Dendritic cell treated with granulocyte-macrophage colony-stimulating factor and Interleukin-4, amounts not matched to agents 40 ng/mL and 50 ng/mL, for 4 days (primary cell): Measurements from ENCODE around the gene FUT3.
"Not testable (repeated sequence)": the region's sequence is repeated elsewhere in the genome, so short reads cannot be mapped to it uniquely, and the experiment has no call there.

ENCODE experiments used
- H3K27ac Mint-ChIP-seq: one replicate; pipeline ENCODE4 v1.8.0; 2022; ENCODE audit warnings: mild to moderate bottlenecking, mixed read lengths
- H3K27me3 Mint-ChIP-seq: one replicate; pipeline ENCODE4 v1.8.0; 2022; ENCODE audit warnings: mild to moderate bottlenecking, mixed read lengths
- H3K36me3 Mint-ChIP-seq: one replicate; pipeline ENCODE4 v1.8.0; 2022; ENCODE audit warnings: low read depth, mixed read lengths
- H3K4me1 Mint-ChIP-seq: one replicate; pipeline ENCODE4 v1.8.0; 2022; ENCODE audit warnings: low read depth, mixed read lengths
- H3K4me3 Mint-ChIP-seq: one replicate; pipeline ENCODE4 v1.8.0; 2022; ENCODE audit warnings: mild to moderate bottlenecking, moderate library complexity, mixed read lengths
- H3K9me3 Mint-ChIP-seq: one replicate; pipeline ENCODE4 v1.8.0; 2022; ENCODE audit warnings: mixed read lengths
- intact Hi-C: fragments of 100-400 bp; cut with micrococcal nuclease; formaldehyde crosslinking; loops from one replicate; pipeline ENCODE4 v1.15.0; 2022

Gene FUT3

GRCh38 chr19:5891572-5891937, 40.3 kb upstream of the FUT3 start:
- no peaks in the 10 kb centered on the region for H3K9me3 Mint-ChIP-seq
- peaks cover 25% of the 10 kb centered on the region for H3K36me3 Mint-ChIP-seq
- H3K27me3 Mint-ChIP-seq: peaks cover 40% of the 10 kb centered on the region
- H3K4me3 Mint-ChIP-seq: no peak overlapping the region
- H3K27ac Mint-ChIP-seq: no peak overlapping the region
- peaks cover 5% of the 10 kb centered on the region for H3K4me1 Mint-ChIP-seq
- intact Hi-C loops: no loop called here

GRCh38 chr19:5890099-5890498, 38.9 kb upstream of the FUT3 start:
- intact Hi-C loops: no loop called here
- H3K27me3 Mint-ChIP-seq: peaks cover 43% of the 10 kb centered on the region
- H3K4me1 Mint-ChIP-seq: peaks cover 5% of the 10 kb centered on the region
- no peak overlapping the region for H3K27ac Mint-ChIP-seq
- H3K9me3 Mint-ChIP-seq: no peaks in the 10 kb centered on the region
- peaks cover 11% of the 10 kb centered on the region for H3K36me3 Mint-ChIP-seq
- H3K4me3 Mint-ChIP-seq: no peak overlapping the region

GRCh38 chr19:5889288-5889971, 38.2 kb upstream of the FUT3 start:
- peaks cover 43% of the 10 kb centered on the region for H3K27me3 Mint-ChIP-seq
- peaks cover 4% of the 10 kb centered on the region for H3K36me3 Mint-ChIP-seq
- no peaks in the 10 kb centered on the region for H3K9me3 Mint-ChIP-seq
- intact Hi-C loops: no loop called here
- H3K27ac Mint-ChIP-seq: no peak overlapping the region
- H3K4me3 Mint-ChIP-seq: no peak overlapping the region
- H3K4me1 Mint-ChIP-seq: peaks cover 6% of the 10 kb centered on the region

DNA sequence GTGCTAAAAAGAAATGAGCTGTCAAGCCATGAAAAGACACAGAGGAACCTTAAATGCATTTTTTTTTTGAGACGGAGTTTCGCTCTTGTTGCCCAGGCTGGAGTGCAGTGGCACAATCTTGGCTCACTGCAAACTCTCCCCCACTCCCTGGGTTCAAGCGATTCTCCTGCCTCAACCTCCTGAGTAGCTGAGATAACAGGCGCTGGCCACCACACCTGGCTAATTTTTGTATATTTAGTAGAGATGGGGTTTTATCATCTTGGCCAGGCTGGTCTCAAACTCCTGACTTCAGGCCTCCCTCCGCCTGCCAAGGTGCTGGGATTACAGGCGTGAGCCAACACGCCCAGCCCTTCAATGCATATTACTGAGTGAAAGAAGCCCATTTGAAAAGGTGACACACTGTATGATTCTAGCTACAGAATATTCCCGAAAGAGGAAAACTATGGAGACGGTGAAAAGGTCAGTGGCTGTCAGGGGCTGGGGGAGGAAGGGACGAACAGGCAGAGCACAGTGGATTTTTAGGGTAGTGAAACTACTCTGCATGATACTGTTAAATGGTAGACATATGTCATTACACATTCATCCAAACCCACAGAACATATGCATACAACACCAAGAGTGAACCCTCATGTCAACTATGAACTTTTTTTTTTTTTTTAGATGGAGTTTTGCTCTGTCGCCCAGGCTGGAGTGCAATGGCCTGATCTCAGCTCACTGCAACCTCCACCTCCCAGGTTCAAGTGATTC, 33.0 kb upstream of the FUT3 start:
- H3K4me1 Mint-ChIP-seq, H3K4me3 Mint-ChIP-seq, H3K36me3 Mint-ChIP-seq, H3K27ac Mint-ChIP-seq, H3K9me3 Mint-ChIP-seq, intact Hi-C loops: not testable (repeated sequence)
- H3K27me3 Mint-ChIP-seq: peaks cover 42% of the 10 kb centered on the region

GRCh38 chr19:5883157-5883873, 32.1 kb upstream of the FUT3 start:
- H3K4me3 Mint-ChIP-seq, H3K36me3 Mint-ChIP-seq, H3K9me3 Mint-ChIP-seq, H3K27ac Mint-ChIP-seq, H3K4me1 Mint-ChIP-seq, intact Hi-C loops: not testable (repeated sequence)
- H3K27me3 Mint-ChIP-seq: peaks cover 43% of the 10 kb centered on the region

GRCh38 chr19:5882421-5882968, 31.2 kb upstream of the FUT3 start:
- H3K9me3 Mint-ChIP-seq: no peaks in the 10 kb centered on the region
- peak overlapping the region; percentile 5 for H3K27ac Mint-ChIP-seq
- H3K36me3 Mint-ChIP-seq: no peaks in the 10 kb centered on the region
- H3K4me1 Mint-ChIP-seq: peaks cover 6% of the 10 kb centered on the region
- H3K27me3 Mint-ChIP-seq: peaks cover 42% of the 10 kb centered on the region
- intact Hi-C loops: no loop called here
- H3K4me3 Mint-ChIP-seq: no peak overlapping the region

- intact Hi-C loops: no loop called here
- Mint-ChIP-seq H3K27me3 (peaks cover 44% of the 10 kb centered on the region), H3K9me3 (no peaks in the 10 kb centered on the region), H3K36me3 (no peaks in the 10 kb centered on the region), H3K4me3 (no peak overlapping the region), H3K4me1 (peaks cover 6% of the 10 kb centered on the region), H3K27ac (no peak overlapping the region)
Observed at GRCh38 chr19:5881543-5882299, 30.5 kb upstream of the FUT3 start.

GRCh38 chr19:5880604-5881078, 29.4 kb upstream of the FUT3 start:
- intact Hi-C loops: no loop called here
- no peak overlapping the region for H3K27ac Mint-ChIP-seq
- peaks cover 6% of the 10 kb centered on the region for H3K4me1 Mint-ChIP-seq
- H3K27me3 Mint-ChIP-seq: peaks cover 46% of the 10 kb centered on the region
- H3K36me3 Mint-ChIP-seq: no peaks in the 10 kb centered on the region
- H3K9me3 Mint-ChIP-seq: no peaks in the 10 kb centered on the region
- no peak overlapping the region for H3K4me3 Mint-ChIP-seq

DNA sequence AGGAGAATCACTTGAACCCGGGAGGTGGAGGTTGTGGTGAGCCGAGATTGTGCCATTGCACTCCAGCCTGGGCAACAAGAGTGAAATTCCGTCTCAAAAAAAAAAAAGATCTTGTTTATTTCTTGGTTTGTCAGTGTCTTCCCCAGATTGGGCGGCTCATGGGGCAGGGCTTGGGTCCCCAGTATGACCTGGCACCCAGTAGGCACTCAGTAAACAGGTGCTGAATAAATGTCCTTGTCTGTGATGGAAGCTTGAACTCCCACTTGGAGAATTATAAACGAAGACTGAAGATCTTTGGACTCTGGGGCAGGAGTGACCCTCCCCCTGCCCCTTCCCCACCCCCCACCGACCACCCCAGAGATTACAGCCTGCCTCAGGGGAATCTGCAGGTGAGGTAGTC, 28.9 kb upstream of the FUT3 start:
- no peak overlapping the region for H3K27ac Mint-ChIP-seq
- no peak overlapping the region for H3K4me3 Mint-ChIP-seq
- H3K27me3 Mint-ChIP-seq: peaks cover 46% of the 10 kb centered on the region
- no peaks in the 10 kb centered on the region for H3K36me3 Mint-ChIP-seq
- intact Hi-C loops: no loop called here
- no peaks in the 10 kb centered on the region for H3K9me3 Mint-ChIP-seq
- peaks cover 6% of the 10 kb centered on the region for H3K4me1 Mint-ChIP-seq

DNA sequence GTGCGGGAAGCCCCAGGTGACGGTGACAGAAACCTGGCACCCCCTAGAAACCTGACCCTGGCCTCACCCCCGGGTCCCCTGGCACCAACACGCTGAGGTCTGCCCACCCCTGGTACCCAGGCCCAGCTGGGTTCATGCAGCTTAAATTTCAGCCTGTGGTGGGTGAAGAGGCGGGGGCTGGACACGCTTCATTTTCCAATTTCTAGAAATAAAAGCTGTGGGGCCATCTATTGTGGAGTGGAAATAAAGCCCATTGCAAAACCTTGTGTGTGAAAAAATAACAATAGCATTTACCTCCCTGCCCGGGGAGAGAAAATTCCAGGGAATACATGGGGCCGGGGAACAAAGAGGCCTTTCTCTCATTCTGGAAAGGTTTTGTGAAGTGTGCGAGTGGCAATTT, 26.6 kb upstream of the FUT3 start:
- H3K27ac Mint-ChIP-seq: no peak overlapping the region
- H3K4me1 Mint-ChIP-seq: no peaks in the 10 kb centered on the region
- intact Hi-C loops: no loop called here
- H3K4me3 Mint-ChIP-seq: no peak overlapping the region
- peaks cover 43% of the 10 kb centered on the region for H3K27me3 Mint-ChIP-seq
- no peaks in the 10 kb centered on the region for H3K9me3 Mint-ChIP-seq
- H3K36me3 Mint-ChIP-seq: no peaks in the 10 kb centered on the region

DNA sequence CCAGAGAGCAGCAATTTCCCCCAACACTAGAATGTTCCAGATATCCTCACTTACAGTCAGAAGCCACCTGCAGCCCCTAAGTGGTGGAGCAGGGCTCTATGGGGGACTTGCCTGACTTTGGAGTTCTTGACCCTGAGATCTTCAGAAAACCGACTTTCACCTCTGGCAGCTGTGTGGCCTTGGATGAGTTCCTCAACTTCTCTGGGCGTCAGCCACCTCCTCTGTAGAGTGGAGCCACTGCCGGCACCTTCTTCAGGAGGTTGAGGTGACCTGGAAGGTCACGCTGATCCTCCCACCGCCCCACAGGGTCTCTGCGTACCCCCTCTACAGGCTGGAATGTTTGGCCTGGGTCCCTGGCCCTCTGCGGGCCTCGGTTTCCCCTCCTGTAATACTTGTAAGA, 26.2 kb upstream of the FUT3 start:
- no peaks in the 10 kb centered on the region for H3K9me3 Mint-ChIP-seq
- intact Hi-C loops: no loop called here
- H3K27ac Mint-ChIP-seq: no peak overlapping the region
- peaks cover 39% of the 10 kb centered on the region for H3K27me3 Mint-ChIP-seq
- H3K4me3 Mint-ChIP-seq: no peak overlapping the region
- no peaks in the 10 kb centered on the region for H3K4me1 Mint-ChIP-seq
- H3K36me3 Mint-ChIP-seq: no peaks in the 10 kb centered on the region

- H3K9me3 Mint-ChIP-seq, intact Hi-C loops, H3K4me3 Mint-ChIP-seq, H3K36me3 Mint-ChIP-seq, H3K4me1 Mint-ChIP-seq, H3K27ac Mint-ChIP-seq: not testable (repeated sequence)
- H3K27me3 Mint-ChIP-seq: peaks cover 16% of the 10 kb centered on the region
Observed at GRCh38 chr19:5874496-5874895, 23.2 kb upstream of the FUT3 start.

GRCh38 chr19:5873617-5874199, 22.5 kb upstream of the FUT3 start:
- Mint-ChIP-seq H3K36me3 (no peaks in the 10 kb centered on the region), H3K4me3 (no peak overlapping the region), H3K4me1 (no peaks in the 10 kb centered on the region), H3K27ac (no peak overlapping the region), H3K27me3 (peaks cover 10% of the 10 kb centered on the region), H3K9me3 (no peaks in the 10 kb centered on the region)
- intact Hi-C loops: no loop called here
